ENCODE results near the gene LAMA3. TPM values are rescaled to one million over a fixed set of nuclear protein-coding genes. Genes with fewer than 3 reads are reported as not detected.

LAMA3 gene
- total and polyA plus RNA-seq, 2 experiments from 2014 or later: 3.9 to 4.9 TPM

DNA sequence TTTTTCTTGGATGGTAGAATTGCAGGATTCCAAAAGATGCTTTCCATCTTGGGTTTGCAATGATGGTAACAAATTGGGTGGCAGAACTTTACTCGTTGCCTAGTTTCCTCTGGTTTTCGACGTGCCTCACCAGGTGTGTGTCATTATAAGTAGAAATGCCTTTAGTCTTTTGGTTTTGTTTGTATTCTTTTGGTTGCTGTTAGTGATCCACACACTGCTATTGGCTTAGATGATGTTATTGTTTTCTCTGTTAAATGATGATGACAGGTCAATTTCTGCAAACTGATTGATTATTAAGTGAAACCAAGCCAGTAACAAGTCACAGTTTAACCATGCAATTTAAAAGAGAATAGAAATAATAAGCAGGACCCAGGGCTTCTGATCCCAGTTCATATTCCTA, 6.1 kb upstream of the LAMA3 start:
- H3K4me3 Mint-ChIP-seq: no peak overlapping the region
- no peak for ATAC-seq

DNA sequence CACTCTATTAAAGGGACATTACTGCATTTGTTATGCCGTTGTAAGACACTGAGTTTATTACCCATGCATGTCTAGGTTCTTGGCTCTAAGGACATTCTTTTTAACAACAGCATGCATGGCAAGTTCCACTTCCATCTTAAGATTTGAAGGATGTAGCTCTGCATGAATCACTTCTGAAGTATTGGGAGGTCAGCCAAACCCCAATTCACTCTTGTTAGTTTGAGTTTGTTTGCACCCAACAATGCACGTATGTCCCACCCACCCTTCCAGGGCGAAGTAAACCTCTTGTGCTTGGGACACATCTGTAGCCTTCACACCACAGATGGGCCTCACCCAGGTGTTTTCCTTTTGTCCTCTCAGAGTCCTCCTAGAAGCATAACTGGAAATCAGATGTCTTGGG, 5.6 kb upstream of the LAMA3 start:
- Histone ChIP-seq H3K4me3 (no peak overlapping the region), H3K9me2 (ENCODE audit: insufficient read depth) (peaks cover 5% of the 10 kb centered on the region; the same call in 1 of the 2 replicates), H3K4me1 (ENCODE audit: insufficient read depth) (peaks cover 3% of the 10 kb centered on the region; the same call in 1 of the 2 replicates), H3K4me2 (no peak overlapping the region), H3K79me2 (replicated peaks; ENCODE audit: insufficient read depth) (no peaks in the 10 kb centered on the region), H4K20me1 (replicated peaks; ENCODE audit: insufficient read depth) (no peaks in the 10 kb centered on the region), H3K27me3 (ENCODE audit: insufficient read depth) (peaks cover 18% of the 10 kb centered on the region), H3F3A (replicated peaks; ENCODE audit: low read depth) (0 out of 2 replicates have a peak, but pooled peaks cover 4% of the 10 kb centered on the region), H3K27ac (ENCODE audit: low read depth) (no peak overlapping the region), H2AFZ (peak overlapping the region; percentile 23; the same call in 1 of the 2 replicates), H3K36me3 (ENCODE audit: insufficient read depth) (no peaks in the 10 kb centered on the region)
- Mint-ChIP-seq H3K27me3 (ENCODE audit: insufficient read depth, low read depth, poor library complexity) (peaks cover 9% of the 10 kb centered on the region), H3K36me3 (ENCODE audit: low read depth) (no peaks in the 10 kb centered on the region), H3K4me1 (peaks cover 1% of the 10 kb centered on the region; the same call in 1 of the 3 replicates), H3K4me3 (no peak overlapping the region), H3K9me3 (no peaks in the 10 kb centered on the region), H3K27ac (no peak overlapping the region)
- DNase-seq (ENCODE audit: low spot score) (no peak), ATAC-seq (no peak)
- TF ChIP-seq, protein P1, sequence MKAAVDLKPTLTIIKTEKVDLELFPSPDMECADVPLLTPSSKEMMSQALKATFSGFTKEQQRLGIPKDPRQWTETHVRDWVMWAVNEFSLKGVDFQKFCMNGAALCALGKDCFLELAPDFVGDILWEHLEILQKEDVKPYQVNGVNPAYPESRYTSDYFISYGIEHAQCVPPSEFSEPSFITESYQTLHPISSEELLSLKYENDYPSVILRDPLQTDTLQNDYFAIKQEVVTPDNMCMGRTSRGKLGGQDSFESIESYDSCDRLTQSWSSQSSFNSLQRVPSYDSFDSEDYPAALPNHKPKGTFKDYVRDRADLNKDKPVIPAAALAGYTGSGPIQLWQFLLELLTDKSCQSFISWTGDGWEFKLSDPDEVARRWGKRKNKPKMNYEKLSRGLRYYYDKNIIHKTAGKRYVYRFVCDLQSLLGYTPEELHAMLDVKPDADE (IDR thresholded peaks at IDR 0.05): no peak

More for the DNA sequence above, 6.1 kb upstream of the LAMA3 start:
- H4K20me1 ChIP-seq (replicated peaks; ENCODE audit: insufficient read depth): no peaks in the 10 kb centered on the region
- no peak overlapping the region for H3K4me3 ChIP-seq
- TF ChIP-seq ZNF114 (CRISPR knock-in tag; IDR thresholded peaks at IDR 0.05): no peak
- no peak for TF ChIP-seq POLR2AphosphoS5 (IDR thresholded peaks at IDR 0.05; ENCODE audit: low read depth)
- no peak overlapping the region for H3K4me2 ChIP-seq
- no peaks in the 10 kb centered on the region for H3K36me3 ChIP-seq (ENCODE audit: insufficient read depth)
- no peaks in the 10 kb centered on the region for H3K79me2 ChIP-seq (replicated peaks; ENCODE audit: insufficient read depth)
- no peaks in the 10 kb centered on the region for H3K4me1 Mint-ChIP-seq
- no peaks in the 10 kb centered on the region for H3K4me1 ChIP-seq (ENCODE audit: insufficient read depth)
- H2AFZ ChIP-seq: no peak overlapping the region
- H3K27ac Mint-ChIP-seq: no peak overlapping the region
- peaks cover 5% of the 10 kb centered on the region; the same call in 1 of the 2 replicates for H3K9me2 ChIP-seq (ENCODE audit: insufficient read depth)
- H3F3A ChIP-seq (replicated peaks; ENCODE audit: low read depth): no peaks in the 10 kb centered on the region
- no peak for DNase-seq (ENCODE audit: low spot score)
- H3K27me3 Mint-ChIP-seq (ENCODE audit: insufficient read depth, low read depth, poor library complexity): peaks cover 4% of the 10 kb centered on the region
- no peaks in the 10 kb centered on the region for H3K36me3 Mint-ChIP-seq (ENCODE audit: low read depth)
- H3K27ac ChIP-seq (ENCODE audit: low read depth): no peak overlapping the region
- peaks cover 12% of the 10 kb centered on the region for H3K27me3 ChIP-seq (ENCODE audit: insufficient read depth)
- no peaks in the 10 kb centered on the region for H3K9me3 Mint-ChIP-seq

DNA sequence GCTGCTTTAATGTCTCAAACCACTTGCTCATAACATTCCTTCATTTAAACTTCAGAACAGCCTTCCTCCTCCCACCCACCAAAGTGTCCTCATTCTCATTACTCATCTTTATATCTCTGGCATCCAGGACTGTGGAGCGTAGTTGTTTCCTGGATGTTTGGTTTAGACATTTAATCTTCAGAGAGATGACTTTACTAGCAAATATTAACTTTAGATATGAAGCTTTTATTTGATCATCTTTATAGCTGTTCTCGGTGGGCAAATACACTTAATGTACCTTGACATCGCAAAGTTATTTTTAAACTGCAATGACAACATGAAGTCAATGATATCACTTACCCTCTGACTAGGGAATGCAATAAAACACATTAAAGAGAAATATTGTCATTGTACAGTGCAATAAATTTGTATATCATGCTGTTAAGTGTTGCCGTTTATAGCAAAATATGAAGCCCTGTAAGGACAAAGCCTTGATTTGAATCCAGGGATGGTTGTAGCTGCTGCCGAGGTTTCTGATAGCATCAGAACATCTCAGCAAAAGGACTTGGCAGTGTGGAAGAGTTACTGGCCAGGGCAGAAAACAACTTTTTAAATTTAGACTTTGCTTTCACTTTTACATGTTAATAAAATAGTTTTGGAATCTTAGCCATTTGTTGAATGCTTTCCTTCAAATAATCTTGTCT, 4.6 kb upstream of the LAMA3 start:
- H3K27ac Mint-ChIP-seq: no peak overlapping the region
- no peak for ATAC-seq
- H3K4me3 ChIP-seq: no peak overlapping the region
- peaks cover 5% of the 10 kb centered on the region; the same call in 1 of the 2 replicates for H3K4me1 ChIP-seq (ENCODE audit: insufficient read depth)
- H3K27me3 Mint-ChIP-seq (ENCODE audit: insufficient read depth, low read depth, poor library complexity): peaks cover 16% of the 10 kb centered on the region
- H3K79me2 ChIP-seq (replicated peaks; ENCODE audit: insufficient read depth): no peaks in the 10 kb centered on the region
- H4K20me1 ChIP-seq (replicated peaks; ENCODE audit: insufficient read depth): no peaks in the 10 kb centered on the region
- H3K36me3 ChIP-seq (ENCODE audit: insufficient read depth): no peaks in the 10 kb centered on the region
- no peaks in the 10 kb centered on the region for H3K9me2 ChIP-seq (ENCODE audit: insufficient read depth)
- H3K4me1 Mint-ChIP-seq: peaks cover 5% of the 10 kb centered on the region; the same call in 2 of the 3 replicates
- H3K4me2 ChIP-seq: no peak overlapping the region
- no peak overlapping the region for H3K27ac ChIP-seq (ENCODE audit: low read depth)
- H3K27me3 ChIP-seq (ENCODE audit: insufficient read depth): peaks cover 27% of the 10 kb centered on the region
- 0 out of 2 replicates have a peak, but pooled peaks cover 7% of the 10 kb centered on the region for H3F3A ChIP-seq (replicated peaks; ENCODE audit: low read depth)
- no peak overlapping the region for H2AFZ ChIP-seq
- DNase-seq (ENCODE audit: low spot score): no peak
- H3K9me3 Mint-ChIP-seq: no peaks in the 10 kb centered on the region
- H3K4me3 Mint-ChIP-seq: no peak overlapping the region
- no peaks in the 10 kb centered on the region for H3K36me3 Mint-ChIP-seq (ENCODE audit: low read depth)
- TF ChIP-seq, protein P1 (IDR thresholded peaks at IDR 0.05): no peak
- TF ChIP-seq, protein P2, sequence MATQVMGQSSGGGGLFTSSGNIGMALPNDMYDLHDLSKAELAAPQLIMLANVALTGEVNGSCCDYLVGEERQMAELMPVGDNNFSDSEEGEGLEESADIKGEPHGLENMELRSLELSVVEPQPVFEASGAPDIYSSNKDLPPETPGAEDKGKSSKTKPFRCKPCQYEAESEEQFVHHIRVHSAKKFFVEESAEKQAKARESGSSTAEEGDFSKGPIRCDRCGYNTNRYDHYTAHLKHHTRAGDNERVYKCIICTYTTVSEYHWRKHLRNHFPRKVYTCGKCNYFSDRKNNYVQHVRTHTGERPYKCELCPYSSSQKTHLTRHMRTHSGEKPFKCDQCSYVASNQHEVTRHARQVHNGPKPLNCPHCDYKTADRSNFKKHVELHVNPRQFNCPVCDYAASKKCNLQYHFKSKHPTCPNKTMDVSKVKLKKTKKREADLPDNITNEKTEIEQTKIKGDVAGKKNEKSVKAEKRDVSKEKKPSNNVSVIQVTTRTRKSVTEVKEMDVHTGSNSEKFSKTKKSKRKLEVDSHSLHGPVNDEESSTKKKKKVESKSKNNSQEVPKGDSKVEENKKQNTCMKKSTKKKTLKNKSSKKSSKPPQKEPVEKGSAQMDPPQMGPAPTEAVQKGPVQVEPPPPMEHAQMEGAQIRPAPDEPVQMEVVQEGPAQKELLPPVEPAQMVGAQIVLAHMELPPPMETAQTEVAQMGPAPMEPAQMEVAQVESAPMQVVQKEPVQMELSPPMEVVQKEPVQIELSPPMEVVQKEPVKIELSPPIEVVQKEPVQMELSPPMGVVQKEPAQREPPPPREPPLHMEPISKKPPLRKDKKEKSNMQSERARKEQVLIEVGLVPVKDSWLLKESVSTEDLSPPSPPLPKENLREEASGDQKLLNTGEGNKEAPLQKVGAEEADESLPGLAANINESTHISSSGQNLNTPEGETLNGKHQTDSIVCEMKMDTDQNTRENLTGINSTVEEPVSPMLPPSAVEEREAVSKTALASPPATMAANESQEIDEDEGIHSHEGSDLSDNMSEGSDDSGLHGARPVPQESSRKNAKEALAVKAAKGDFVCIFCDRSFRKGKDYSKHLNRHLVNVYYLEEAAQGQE (IDR thresholded peaks at IDR 0.05; ENCODE audit: unreplicated experiment): no peak
- no peak for TF ChIP-seq ZNF331 (CRISPR knock-in tag; IDR thresholded peaks at IDR 0.05; ENCODE audit: low read depth)
- no peak for TF ChIP-seq JUNB (IDR thresholded peaks at IDR 0.05; ENCODE audit: unreplicated experiment)
- no peak for TF ChIP-seq CREB1 (CRISPR knock-in tag; IDR thresholded peaks at IDR 0.05; ENCODE audit: low read depth)
